CD14-positive monocyte (primary cell): ENCODE data around the gene KRTAP1-3. TPM values are rescaled to one million over a fixed set of nuclear protein-coding genes. Genes with fewer than 3 reads are reported as not detected.

Experiments
- DNase-seq, 3 donors: peaks; one replicate each; pipeline ENCODE4 v3.0.0-alpha.2; 2011 to 2022
- H2AFZ ChIP-seq: 2 replicates; pipeline ENCODE4 v1.6.0; 2012; ENCODE audit warnings: mild to moderate bottlenecking, low read depth, low read length, inconsistent platforms; ENCODE audit not compliant: insufficient read depth, poor library complexity, severe bottlenecking
- H3K27ac ChIP-seq, 2 donors: 1 replicate in 1 of 2; 2 replicates in 1 of 2; pipeline ENCODE4 v1.5.1; 2012 to 2013; ENCODE audit warnings: low read length in 2 of 2, control low read depth in 1 of 2, inconsistent platforms in 1 of 2, low read depth in 1 of 2, mild to moderate bottlenecking in 1 of 2
- H3K27me3 ChIP-seq, 2 donors: one replicate each; pipeline versions ENCODE4 v1.6.0 to v1.6.1; 2011 to 2013; ENCODE audit warnings: low read length in 2 of 2; ENCODE audit not compliant: control insufficient read depth in 2 of 2, insufficient read depth in 2 of 2
- H3K36me3 ChIP-seq, 2 donors: replicated peaks in 1 of 2; 1 replicate in 1 of 2; 2 replicates in 1 of 2; pipeline versions ENCODE4 v1.5.1 to v1.6.1; 2012 to 2013; ENCODE audit warnings: low read length in 2 of 2, control low read depth in 1 of 2, inconsistent platforms in 1 of 2, mild to moderate bottlenecking in 1 of 2; ENCODE audit not compliant: insufficient read depth in 2 of 2, control insufficient read depth in 1 of 2
- H3K4me1 ChIP-seq, 2 donors: 1 replicate in 1 of 2; 2 replicates in 1 of 2; pipeline versions ENCODE4 v1.5.1 to v1.6.1; 2012 to 2013; ENCODE audit warnings: low read length in 2 of 2, control low read depth in 1 of 2, inconsistent platforms in 1 of 2, mild to moderate bottlenecking in 1 of 2, moderate library complexity in 1 of 2; ENCODE audit not compliant: insufficient read depth in 2 of 2, control insufficient read depth in 1 of 2
- H3K4me2 ChIP-seq: replicated peaks from 2 replicates; pipeline ENCODE3; 2012; ENCODE audit warnings: low read length, moderate library complexity, mild to moderate bottlenecking; ENCODE audit not compliant: poor library complexity, severe bottlenecking; ENCODE audit errors: extremely low read depth
- H3K4me3 ChIP-seq, 3 experiments: fragments of 200-600 bp in 1 of 3; sonication (generic) in 1 of 3; replicated peaks in 1 of 3; 1 replicate in 2 of 3; 2 replicates in 1 of 3; pipeline ENCODE4 v1.5.1; 2011 to 2013; ENCODE audit warnings: low read length in 3 of 3, mild to moderate bottlenecking in 3 of 3, control low read depth in 2 of 3, low read depth in 2 of 3, inconsistent platforms in 1 of 3, moderate library complexity in 1 of 3
- H3K79me2 ChIP-seq: 2 replicates; pipeline ENCODE4 v1.6.0; 2012; ENCODE audit warnings: mild to moderate bottlenecking, control low read depth, inconsistent platforms, low read length, moderate library complexity; ENCODE audit not compliant: insufficient read depth
- H3K9ac ChIP-seq: 2 replicates; pipeline ENCODE4 v1.6.0; 2017; ENCODE audit warnings: low read length, mild to moderate bottlenecking; ENCODE audit not compliant: insufficient read depth, poor library complexity, severe bottlenecking
- H3K9me3 ChIP-seq, 2 donors: replicated peaks in 1 of 2; 1 replicate in 1 of 2; 2 replicates in 1 of 2; pipeline versions ENCODE4 v1.5.1 to v1.6.1; 2012 to 2013; ENCODE audit warnings: low read length in 2 of 2, control low read depth in 1 of 2; ENCODE audit not compliant: control insufficient read depth in 1 of 2, insufficient read depth in 1 of 2
- H4K20me1 ChIP-seq: 2 replicates; pipeline ENCODE4 v1.6.0; 2012; ENCODE audit warnings: mild to moderate bottlenecking, low read length, control low read depth, moderate library complexity; ENCODE audit not compliant: insufficient read depth
- H3K27ac Mint-ChIP-seq, 7 donors: one replicate each; pipeline ENCODE4 v1.8.0; 2020; ENCODE audit warnings: mild to moderate bottlenecking in 7 of 7, mixed read lengths in 7 of 7, moderate library complexity in 6 of 7, inconsistent platforms in 2 of 7
- H3K27me3 Mint-ChIP-seq, 3 donors: one replicate each; pipeline ENCODE4 v1.8.0; 2021 to 2022; ENCODE audit warnings: low read depth in 3 of 3, mild to moderate bottlenecking in 3 of 3, mixed read lengths in 3 of 3, moderate library complexity in 3 of 3, inconsistent platforms in 1 of 3
- H3K36me3 Mint-ChIP-seq, 2 donors: one replicate each; pipeline ENCODE4 v1.8.0; 2020; ENCODE audit warnings: mixed read lengths in 2 of 2, inconsistent platforms in 1 of 2, mild to moderate bottlenecking in 1 of 2
- H3K4me1 Mint-ChIP-seq: one replicate; pipeline ENCODE4 v1.8.0; 2020; ENCODE audit warnings: mild to moderate bottlenecking, mixed read lengths
- H3K4me3 Mint-ChIP-seq, 2 donors: one replicate each; pipeline ENCODE4 v1.8.0; 2020; ENCODE audit warnings: mild to moderate bottlenecking in 2 of 2, mixed read lengths in 2 of 2, moderate library complexity in 1 of 2
- H3K9me3 Mint-ChIP-seq, 7 donors: one replicate each; pipeline ENCODE4 v1.8.0; 2020 to 2022; ENCODE audit warnings: mixed read lengths in 7 of 7, mild to moderate bottlenecking in 6 of 7, moderate library complexity in 6 of 7, inconsistent platforms in 2 of 7
- WGBS: methylation state at CpG from one replicate; pipeline ENCODE4 v1.1.5; 2013; ENCODE audit warnings: missing lambda C conversion rate; ENCODE audit not compliant: insufficient coverage; 5-methylcytosine and 5-hydroxymethylcytosine counted together
- intact Hi-C, 2 donors: fragments of 100-400 bp; cut with micrococcal nuclease; formaldehyde crosslinking; loops; one replicate each; pipeline versions ENCODE4 v1.15.0 to v1.15.1; 2023
- polyA plus RNA-seq, 3 donors: library from polyadenylated mRNA; depleted of rRNA in 1 of 3; unstranded in 2 of 3; stranded (reverse) in 1 of 3; fragments of 300-500 nt in 2 of 3; fragments of >200 nt in 1 of 3; fragmentation: Illumina TruSeq in 2 of 3; gene quantifications; 1 replicate in 2 of 3; 2 replicates in 1 of 3; pipeline ENCODE4 v1.2.3, GENCODE V29; 2012 to 2021
- TF ChIP-seq, protein P1 (sequence below): fragments of 200-600 bp; IDR thresholded peaks from one replicate; pipeline ENCODE4 v1.8.0; 2022; ENCODE audit warnings: antibody characterized with exemption, mild to moderate bottlenecking

The KRTAP1-3 gene
- polyA plus RNA-seq, 3 donors = not detected

DNA sequence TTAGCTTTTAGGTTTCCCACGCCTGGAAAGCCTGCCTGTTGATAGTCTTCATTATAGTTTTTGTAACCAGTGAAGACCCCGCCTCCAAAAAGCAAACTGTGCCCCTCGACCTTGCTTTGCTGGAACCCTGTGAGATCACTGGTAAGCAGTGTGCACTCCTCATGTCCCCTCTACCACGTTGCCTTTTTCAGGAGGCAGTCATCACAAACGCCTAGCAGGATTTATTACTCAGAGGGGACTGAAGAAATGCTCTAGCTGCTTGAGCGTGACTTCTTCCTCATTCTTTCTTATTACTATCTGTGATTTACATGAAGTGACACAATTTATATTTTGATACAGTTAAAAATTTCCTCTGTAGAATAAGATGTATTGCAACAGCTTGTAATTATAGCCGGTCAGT is 19.2 kb downstream of the KRTAP1-3 start:
- Mint-ChIP-seq H3K4me3 (no peak overlapping the region), H3K27ac (no peak overlapping the region), H3K27me3 (peaks cover 0 to 2% (median 2%) of the 10 kb centered on the region in 3 donors), H3K4me1 (no peaks in the 10 kb centered on the region), H3K9me3 (no peaks in the 10 kb centered on the region), H3K36me3 (no peaks in the 10 kb centered on the region)
- TF ChIP-seq, protein P1, sequence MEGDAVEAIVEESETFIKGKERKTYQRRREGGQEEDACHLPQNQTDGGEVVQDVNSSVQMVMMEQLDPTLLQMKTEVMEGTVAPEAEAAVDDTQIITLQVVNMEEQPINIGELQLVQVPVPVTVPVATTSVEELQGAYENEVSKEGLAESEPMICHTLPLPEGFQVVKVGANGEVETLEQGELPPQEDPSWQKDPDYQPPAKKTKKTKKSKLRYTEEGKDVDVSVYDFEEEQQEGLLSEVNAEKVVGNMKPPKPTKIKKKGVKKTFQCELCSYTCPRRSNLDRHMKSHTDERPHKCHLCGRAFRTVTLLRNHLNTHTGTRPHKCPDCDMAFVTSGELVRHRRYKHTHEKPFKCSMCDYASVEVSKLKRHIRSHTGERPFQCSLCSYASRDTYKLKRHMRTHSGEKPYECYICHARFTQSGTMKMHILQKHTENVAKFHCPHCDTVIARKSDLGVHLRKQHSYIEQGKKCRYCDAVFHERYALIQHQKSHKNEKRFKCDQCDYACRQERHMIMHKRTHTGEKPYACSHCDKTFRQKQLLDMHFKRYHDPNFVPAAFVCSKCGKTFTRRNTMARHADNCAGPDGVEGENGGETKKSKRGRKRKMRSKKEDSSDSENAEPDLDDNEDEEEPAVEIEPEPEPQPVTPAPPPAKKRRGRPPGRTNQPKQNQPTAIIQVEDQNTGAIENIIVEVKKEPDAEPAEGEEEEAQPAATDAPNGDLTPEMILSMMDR = no peak
- no peak overlapping the region for H3K27ac ChIP-seq
- H3K36me3 ChIP-seq = no peaks in the 10 kb centered on the region
- no peaks in the 10 kb centered on the region for H3K4me1 ChIP-seq
- H3K4me2 ChIP-seq = no peak overlapping the region
- DNase-seq = no peak
- intact Hi-C loops = no loop called here
- no peaks in the 10 kb centered on the region for H3K9me3 ChIP-seq
- no peak overlapping the region for H3K4me3 ChIP-seq
- WGBS = 73% methylated on average over 4 of the region's 7 CpGs
- no peaks in the 10 kb centered on the region for H3K27me3 ChIP-seq
- no peak overlapping the region for H3K9ac ChIP-seq
- H4K20me1 ChIP-seq = no peaks in the 10 kb centered on the region
- H2AFZ ChIP-seq = no peak overlapping the region
- no peaks in the 10 kb centered on the region for H3K79me2 ChIP-seq

DNA sequence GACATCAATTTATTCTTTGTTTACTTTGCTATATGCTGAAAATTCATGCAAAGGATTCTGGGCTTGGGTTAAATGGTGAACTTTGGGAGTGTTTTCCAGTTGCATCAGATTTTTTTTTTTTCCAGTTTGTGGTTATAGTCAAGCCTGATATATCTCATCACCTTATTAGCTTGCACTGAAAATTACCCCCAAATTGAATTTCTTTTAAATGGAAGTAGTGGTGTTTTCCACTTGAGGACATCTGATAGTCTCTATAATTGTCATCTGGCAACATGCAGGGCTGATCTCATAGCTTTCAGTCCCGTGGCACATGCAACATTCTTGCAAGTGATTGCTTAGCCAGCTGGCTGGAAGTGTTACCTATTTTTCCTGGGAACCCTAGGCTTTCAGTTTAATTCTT is 21.1 kb downstream of the KRTAP1-3 start:
- H3K36me3 ChIP-seq = no peaks in the 10 kb centered on the region
- no peak for DNase-seq
- H3K27ac ChIP-seq = no peak overlapping the region
- Mint-ChIP-seq H3K9me3 (peaks cover 0 to 2% (median 0%) of the 10 kb centered on the region in 7 donors), H3K27me3 (peaks cover 0 to 3% (median 2%) of the 10 kb centered on the region in 3 donors), H3K4me3 (no peak overlapping the region), H3K36me3 (no peaks in the 10 kb centered on the region), H3K4me1 (no peaks in the 10 kb centered on the region), H3K27ac (no peak overlapping the region)
- WGBS = 88% methylated on average over 1 of the region's 1 CpG
- intact Hi-C loops = no loop called here
- no peak overlapping the region for H3K4me3 ChIP-seq
- no peaks in the 10 kb centered on the region for H4K20me1 ChIP-seq
- TF ChIP-seq, protein P1 = no peak
- no peaks in the 10 kb centered on the region for H3K79me2 ChIP-seq
- H3K9me3 ChIP-seq = no peaks in the 10 kb centered on the region
- no peaks in the 10 kb centered on the region for H3K27me3 ChIP-seq
- no peak overlapping the region for H3K9ac ChIP-seq
- H3K4me1 ChIP-seq = no peaks in the 10 kb centered on the region
- H3K4me2 ChIP-seq = no peak overlapping the region
- no peak overlapping the region for H2AFZ ChIP-seq
